ENCODE measurements around the gene KLRC3. TPM values are rescaled to one million over a fixed set of nuclear protein-coding genes. Genes with fewer than 3 reads are reported as not detected.

The KLRC3 gene
- not detected in 2 replicates for total RNA-seq

GRCh38 chr12:10420334-10420733 lies at the start of gene KLRC3:
Gene KLRC3, minus strand, starts transcription at chr12:10420595. Its CDS starts 45 bp downstream, at chr12:10420550.

GRCh38 chr12:10453156-10453555 lies 32.8 kb upstream of the KLRC3 start, which contains the start of gene KLRC1:
Gene KLRC1, minus strand, starts transcription at chr12:10453377. Its CDS starts 2,221 bp downstream, at chr12:10451156.

GRCh38 chr12:10435816-10436215 lies 15.4 kb upstream of the KLRC3 start, which contains the start of gene KLRC2:
Gene KLRC2, minus strand, starts transcription at chr12:10436010. Its CDS starts 24 bp downstream, at chr12:10435986.

GRCh38 chr12:10409392-10409791 lies 11.0 kb downstream of the KLRC3 start, which contains the start of gene KLRC4:
Gene KLRC4, minus strand, starts transcription at chr12:10409757. Its CDS starts 182 bp downstream, at chr12:10409575.

GRCh38 chr12:10389904-10390303 lies 30.5 kb downstream of the KLRC3 start, which contains the start of gene KLRK1:
Gene KLRK1, minus strand, starts transcription at chr12:10390041. Its CDS starts 1,231 bp downstream, at chr12:10388810.

Other genes with a start within 250 kb of the KLRC3 start
- gene OLR1, start 248.5 kb downstream of the KLRC3 start, total RNA-seq, result under 0.01 TPM in 1 of 2 replicates, not detected in the other
- under 0.01 TPM in 1 of 2 replicates, not detected in the other for gene TMEM52B, start 241.6 kb downstream of the KLRC3 start, total RNA-seq
- gene GABARAPL1, start 207.7 kb downstream of the KLRC3 start, total RNA-seq, result 51.6 and 116 TPM in 2 replicates
- 0.15 and 0.66 TPM in 2 replicates for gene KLRD1, start 112.7 kb downstream of the KLRC3 start, total RNA-seq
- 0.29 TPM in 1 of 2 replicates, not detected in the other for gene KLRK1, start 30.6 kb downstream of the KLRC3 start, total RNA-seq
- gene KLRC4, start 10.8 kb downstream of the KLRC3 start, total RNA-seq, result not detected in 2 replicates
- not detected in 2 replicates for gene KLRC2, start 15.4 kb upstream of the KLRC3 start, total RNA-seq
- gene KLRC1, start 32.8 kb upstream of the KLRC3 start, total RNA-seq, result 0.15 TPM in 1 of 2 replicates, not detected in the other
- gene EIF2S3B, start 85.3 kb upstream of the KLRC3 start, total RNA-seq, result 0.83 and 0.87 TPM in 2 replicates
- gene MAGOHB, start 193.0 kb upstream of the KLRC3 start, total RNA-seq, result 8.1 and 25.7 TPM in 2 replicates

All from smooth muscle cell of trachea (primary cell).